Neural cell (in vitro differentiated cells): ENCODE data around the gene SPRING1.

ENCODE experiments used
- EP300 ChIP-seq: fragments of 450-650 bp; conservative IDR thresholded peaks from 2 replicates; pipeline ENCODE4 v1.6.1; 2014; ENCODE audit warnings: antibody characterized with exemption, mild to moderate bottlenecking, moderate library complexity; ENCODE audit not compliant: poor library complexity, severe bottlenecking
- MXI1 ChIP-seq: fragments of 450-650 bp; conservative IDR thresholded peaks from 2 replicates; pipeline ENCODE4 v1.6.1; 2014; ENCODE audit warnings: antibody characterized with exemption, mild to moderate bottlenecking; ENCODE audit not compliant: poor library complexity, severe bottlenecking
- POLR2AphosphoS5 ChIP-seq: IDR thresholded peaks from 2 replicates; pipeline ENCODE4 v1.6.1; 2012
- RAD21 ChIP-seq: fragments of 450-650 bp; conservative IDR thresholded peaks from 2 replicates; pipeline ENCODE4 v1.6.1; 2014; ENCODE audit warnings: antibody characterized with exemption, mild to moderate bottlenecking, moderate library complexity
- REST ChIP-seq: IDR thresholded peaks from 2 replicates; pipeline ENCODE4 v1.6.1; 2012; ENCODE audit warnings: borderline replicate concordance
- TF ChIP-seq, protein P1 (sequence below): fragments of 450-650 bp; IDR thresholded peaks from 2 replicates; pipeline ENCODE4 v1.5.1; 2014; ENCODE audit warnings: antibody characterized with exemption, mild to moderate bottlenecking, moderate library complexity; ENCODE audit not compliant: poor library complexity, severe bottlenecking

DNA sequence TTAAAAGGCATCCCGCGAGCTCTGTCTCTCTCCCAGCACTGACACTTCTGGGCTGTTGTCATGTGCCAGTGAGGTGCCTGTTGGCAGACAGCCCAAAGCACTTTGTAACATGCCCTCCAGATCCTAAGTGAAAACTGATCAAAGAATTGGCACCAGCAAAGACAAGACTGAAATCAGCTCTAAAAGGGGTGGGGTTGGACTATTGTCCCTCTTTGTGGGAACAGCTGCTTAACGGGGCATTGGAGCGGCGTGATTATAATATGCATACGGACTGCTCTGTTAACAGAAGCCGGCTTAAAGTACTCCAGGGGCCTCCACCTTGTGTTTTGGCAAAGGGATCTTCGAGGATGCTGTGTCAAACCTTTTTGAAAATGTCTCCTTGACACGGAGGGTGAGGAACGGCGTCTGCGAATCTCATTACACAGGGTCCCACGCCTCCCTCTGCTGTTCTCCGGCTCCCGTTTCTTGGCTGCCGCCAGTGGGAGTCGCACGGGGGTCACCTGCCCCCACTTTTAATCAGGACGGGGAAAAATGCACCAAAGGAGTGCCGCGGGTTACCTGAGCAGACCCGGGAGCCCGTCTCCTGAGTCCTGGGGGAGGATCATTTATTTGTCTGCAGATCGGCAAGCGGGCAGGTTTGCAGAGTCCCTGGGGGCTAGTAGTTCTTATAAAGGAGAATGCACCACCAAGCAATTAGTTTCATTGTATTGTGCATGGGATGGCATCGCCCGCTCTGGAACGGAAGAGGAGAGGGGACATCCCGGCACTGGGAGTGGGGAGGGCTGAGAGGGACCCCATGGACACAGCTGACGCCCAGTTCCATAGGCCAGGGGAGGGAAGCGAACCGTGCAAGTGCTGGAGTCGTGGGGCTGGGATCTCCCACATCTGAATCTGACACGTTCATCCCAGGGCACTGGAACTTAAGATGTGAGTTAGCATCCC lies 44.3 kb downstream of the SPRING1 start:
- no peak for TF ChIP-seq POLR2AphosphoS5
- TF ChIP-seq, protein P1, sequence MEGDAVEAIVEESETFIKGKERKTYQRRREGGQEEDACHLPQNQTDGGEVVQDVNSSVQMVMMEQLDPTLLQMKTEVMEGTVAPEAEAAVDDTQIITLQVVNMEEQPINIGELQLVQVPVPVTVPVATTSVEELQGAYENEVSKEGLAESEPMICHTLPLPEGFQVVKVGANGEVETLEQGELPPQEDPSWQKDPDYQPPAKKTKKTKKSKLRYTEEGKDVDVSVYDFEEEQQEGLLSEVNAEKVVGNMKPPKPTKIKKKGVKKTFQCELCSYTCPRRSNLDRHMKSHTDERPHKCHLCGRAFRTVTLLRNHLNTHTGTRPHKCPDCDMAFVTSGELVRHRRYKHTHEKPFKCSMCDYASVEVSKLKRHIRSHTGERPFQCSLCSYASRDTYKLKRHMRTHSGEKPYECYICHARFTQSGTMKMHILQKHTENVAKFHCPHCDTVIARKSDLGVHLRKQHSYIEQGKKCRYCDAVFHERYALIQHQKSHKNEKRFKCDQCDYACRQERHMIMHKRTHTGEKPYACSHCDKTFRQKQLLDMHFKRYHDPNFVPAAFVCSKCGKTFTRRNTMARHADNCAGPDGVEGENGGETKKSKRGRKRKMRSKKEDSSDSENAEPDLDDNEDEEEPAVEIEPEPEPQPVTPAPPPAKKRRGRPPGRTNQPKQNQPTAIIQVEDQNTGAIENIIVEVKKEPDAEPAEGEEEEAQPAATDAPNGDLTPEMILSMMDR = peak; percentile 29
- no peak for TF ChIP-seq EP300
- no peak for TF ChIP-seq MXI1
- TF ChIP-seq REST = no peak
- TF ChIP-seq RAD21 = no peak
